IMR-90 (cell line): ENCODE data around the gene SPRED2. TPM values are rescaled to one million over a fixed set of nuclear protein-coding genes. Genes with fewer than 3 reads are reported as not detected.
A peak's percentile ranks its signal among the peaks of the same experiment; 100 is the strongest.

Experiments used
- ATAC-seq: fragments of 200-7000 bp; cut with Tn5 transposase; 2 replicates; pipeline ENCODE4 v1.9.1; 2020; ENCODE audit warnings: low read depth, mild to moderate bottlenecking, moderate library complexity
- BruUV-seq: library from RNA; stranded (reverse); fragments of 400-500 nt; replicated peaks from 2 replicates; lab custom pipeline; 2021; lab: Mats Ljungman, UMichigan
- CTCF ChIA-PET: fragments of 300-600 bp; formaldehyde crosslinking; extraction: SDS; loops from one replicate; lab custom pipeline; 2021; ENCODE audit warnings: antibody characterized with exemption; lab: Yijun Ruan, JAX
- POLR2A ChIA-PET: fragments of 300-600 bp; sonication (Branson Sonifier 250); formaldehyde crosslinking; loops from one replicate; lab custom pipeline; 2022; ENCODE audit warnings: antibody characterized with exemption; ENCODE audit not compliant: unreplicated experiment; lab: Charles Lee
- DNase-seq: peaks from one replicate; pipeline ENCODE4 v3.0.0; 2013
- H2AFZ ChIP-seq: replicated peaks from 2 replicates; pipeline ENCODE3; 2013; ENCODE audit warnings: low read length, mild to moderate bottlenecking; ENCODE audit not compliant: poor library complexity
- H2AK5ac ChIP-seq: 2 replicates; pipeline ENCODE4 v1.6.1; 2013; ENCODE audit warnings: low read depth, low read length, inconsistent platforms
- H2AK9ac ChIP-seq: replicated peaks from 2 replicates; pipeline ENCODE3; 2013; ENCODE audit warnings: mild to moderate bottlenecking, low read depth, low read length, moderate library complexity; ENCODE audit not compliant: poor library complexity
- H2BK120ac ChIP-seq: 2 replicates; pipeline ENCODE4 v1.6.1; 2013; ENCODE audit warnings: low read depth, low read length, inconsistent platforms
- H2BK15ac ChIP-seq: 3 replicates; pipeline ENCODE4 v1.6.1; 2013; ENCODE audit warnings: low read depth, low read length, inconsistent platforms
- H2BK20ac ChIP-seq: 2 replicates; pipeline ENCODE4 v1.6.1; 2013; ENCODE audit warnings: low read depth, mild to moderate bottlenecking, inconsistent platforms, low read length, moderate library complexity
- H2BK5ac ChIP-seq: 2 replicates; pipeline ENCODE4 v1.6.1; 2013; ENCODE audit warnings: mild to moderate bottlenecking, low read depth, low read length, inconsistent platforms; ENCODE audit not compliant: poor library complexity, severe bottlenecking
- H3K14ac ChIP-seq: replicated peaks from 2 replicates; pipeline ENCODE4 v1.6.1; 2013; ENCODE audit warnings: low read depth, low read length, inconsistent platforms
- H3K18ac ChIP-seq: 2 replicates; pipeline ENCODE4 v1.6.1; 2013; ENCODE audit warnings: low read depth, low read length, control low read depth
- H3K23ac ChIP-seq: 2 replicates; pipeline ENCODE4 v1.6.1; 2013; ENCODE audit warnings: low read depth, low read length, inconsistent platforms
- H3K27ac ChIP-seq: 2 replicates; pipeline ENCODE4 v1.5.1; 2013; ENCODE audit warnings: mild to moderate bottlenecking, control low read depth, low read length; ENCODE audit not compliant: insufficient read depth
- H3K27me3 ChIP-seq: 2 replicates; pipeline ENCODE4 v1.6.1; 2013; ENCODE audit warnings: low read length; ENCODE audit not compliant: control insufficient read depth, insufficient read depth
- H3K36me3 ChIP-seq: 2 replicates; pipeline ENCODE4 v1.6.1; 2013; ENCODE audit warnings: low read length, mixed read lengths; ENCODE audit not compliant: control insufficient read depth, insufficient read depth
- H3K4ac ChIP-seq: 2 replicates; pipeline ENCODE4 v1.6.1; 2013; ENCODE audit warnings: low read depth, low read length, inconsistent platforms
- H3K4me1 ChIP-seq: 2 replicates; pipeline ENCODE4 v1.6.1; 2013; ENCODE audit warnings: low read length, mixed read lengths; ENCODE audit not compliant: control insufficient read depth, insufficient read depth
- H3K4me2 ChIP-seq: 2 replicates; pipeline ENCODE4 v1.6.1; 2013; ENCODE audit warnings: low read depth, mild to moderate bottlenecking, control low read depth, low read length, moderate library complexity
- H3K4me3 ChIP-seq: 2 replicates; pipeline ENCODE4 v1.5.1; 2013; ENCODE audit warnings: low read depth, mild to moderate bottlenecking, control low read depth, low read length, moderate library complexity; ENCODE audit not compliant: insufficient read depth
- H3K56ac ChIP-seq: 2 replicates; pipeline ENCODE4 v1.6.1; 2013; ENCODE audit warnings: low read length, inconsistent platforms; ENCODE audit not compliant: insufficient read depth; ENCODE audit errors: extremely low read depth
- H3K79me1 ChIP-seq, 2 experiments: 2 replicates each; pipeline ENCODE4 v1.6.1; 2013; ENCODE audit warnings: low read length in 2 of 2, inconsistent platforms in 1 of 2, low read depth in 1 of 2
- H3K9ac ChIP-seq: 2 replicates; pipeline ENCODE4 v1.6.1; 2013; ENCODE audit warnings: low read depth, low read length, control low read depth
- H3K9me1 ChIP-seq: 2 replicates; pipeline ENCODE4 v1.6.1; 2013; ENCODE audit warnings: low read length, inconsistent platforms; ENCODE audit not compliant: insufficient read depth
- H3K9me3 ChIP-seq: 2 replicates; pipeline ENCODE4 v1.6.1; 2013; ENCODE audit warnings: low read length; ENCODE audit not compliant: control insufficient read depth, insufficient read depth
- H4K20me1 ChIP-seq: 2 replicates; pipeline ENCODE4 v1.6.1; 2013; ENCODE audit warnings: low read length, inconsistent platforms; ENCODE audit not compliant: insufficient read depth
- H4K5ac ChIP-seq: 2 replicates; pipeline ENCODE4 v1.6.1; 2013; ENCODE audit warnings: mild to moderate bottlenecking, low read depth, low read length, control low read depth
- H4K8ac ChIP-seq, 2 experiments: 2 replicates each; pipeline ENCODE4 v1.6.1; 2013; ENCODE audit warnings: low read depth in 2 of 2, low read length in 2 of 2, control low read depth in 1 of 2, inconsistent platforms in 1 of 2
- H4K91ac ChIP-seq: 2 replicates; pipeline ENCODE4 v1.6.1; 2013; ENCODE audit warnings: low read depth, low read length, inconsistent platforms; ENCODE audit not compliant: insufficient read depth
- BHLHE40 ChIP-seq: fragments of 150-350 bp; IDR thresholded peaks from 2 replicates; pipeline ENCODE4 v1.6.1; 2016; ENCODE audit warnings: mild to moderate bottlenecking, low read depth, low read length
- CEBPB ChIP-seq: IDR thresholded peaks from 2 replicates; pipeline ENCODE4 v1.6.1; 2012; ENCODE audit warnings: low read depth, low read length, improper control_type of control experiment
- FOS ChIP-seq: fragments of 150-350 bp; IDR thresholded peaks from 2 replicates; pipeline ENCODE4 v1.6.1; 2016; ENCODE audit warnings: low read depth, low read length
- MAFK ChIP-seq: IDR thresholded peaks from 2 replicates; pipeline ENCODE4 v1.6.1; 2012; ENCODE audit warnings: low read depth, low read length, improper control_type of control experiment
- MAZ ChIP-seq: IDR thresholded peaks from 2 replicates; pipeline ENCODE4 v1.6.1; 2012; ENCODE audit warnings: low read depth, mild to moderate bottlenecking, low read length, improper control_type of control experiment, moderate library complexity, borderline replicate concordance
- MXI1 ChIP-seq: IDR thresholded peaks from 2 replicates; pipeline ENCODE4 v1.6.1; 2012; ENCODE audit warnings: low read depth, mild to moderate bottlenecking, low read length, moderate library complexity, borderline replicate concordance
- NFE2L2 ChIP-seq: fragments of 150-350 bp; IDR thresholded peaks from 2 replicates; pipeline ENCODE4 v1.6.1; 2016; ENCODE audit warnings: low read depth, mild to moderate bottlenecking, low read length
- POLR2A ChIP-seq: IDR thresholded peaks from 2 replicates; pipeline ENCODE4 v1.6.1; 2012; ENCODE audit warnings: mild to moderate bottlenecking, low read depth, low read length
- RAD21 ChIP-seq: IDR thresholded peaks from 2 replicates; pipeline ENCODE4 v1.6.1; 2012; ENCODE audit warnings: low read length, improper control_type of control experiment
- RFX5 ChIP-seq: IDR thresholded peaks from 2 replicates; pipeline ENCODE4 v1.8.0; 2012; ENCODE audit warnings: low read depth, mild to moderate bottlenecking, low read length, moderate library complexity
- SMC3 ChIP-seq: fragments of 150-350 bp; IDR thresholded peaks from 2 replicates; pipeline ENCODE4 v1.6.1; 2016; ENCODE audit warnings: low read depth, mild to moderate bottlenecking, antibody characterized with exemption, low read length, moderate library complexity
- WGBS, 2 experiments: methylation state at CpG; one replicate each; pipeline versions ENCODE4 v1.1.5 to v1.1.7; 2013; ENCODE audit warnings: missing lambda C conversion rate in 2 of 2; ENCODE audit not compliant: insufficient read length in 1 of 2; ENCODE audit errors: extremely low coverage in 2 of 2; 5-methylcytosine and 5-hydroxymethylcytosine counted together
- dilution Hi-C: fragments of 300-500 bp; cut with HindIII; formaldehyde crosslinking; loops from one replicate; pipeline ENCODE4 v1.14.3; 2018; ENCODE audit warnings: low sequenced_read_pairs; ENCODE audit not compliant: unreplicated experiment
- in situ Hi-C: fragments of 300-500 bp; cut with MboI; formaldehyde crosslinking; loops from 3 replicates; pipeline ENCODE4 v1.14.3; 2019; ENCODE audit warnings: low sequenced_read_pairs, inconsistent platforms, mixed read lengths
- intact Hi-C: fragments of 100-400 bp; cut with micrococcal nuclease; formaldehyde crosslinking; loops from 2 replicates; pipeline ENCODE4 v1.10.0; 2022
- polyA plus RNA-seq, 3 experiments: library from polyadenylated mRNA; depleted of rRNA; stranded (reverse); fragments of >200 nt; gene quantifications; 2 replicates each; pipeline ENCODE4 v1.2.3, GENCODE V29; 2012; ENCODE audit warnings: low replicate concordance in 1 of 3
- total RNA-seq: library from RNA; depleted of rRNA; stranded (reverse); fragments of >200 nt; gene quantifications from 2 replicates; pipeline ENCODE4 v1.2.3, GENCODE V29; 2012
- TF ChIP-seq, protein P1 (sequence below): conservative IDR thresholded peaks from 2 replicates; pipeline ENCODE4 v1.5.1; 2012; ENCODE audit warnings: mild to moderate bottlenecking, low read depth, low read length, improper control_type of control experiment
- TF ChIP-seq, protein P2 (sequence below): fragments of 150-350 bp; IDR thresholded peaks from 2 replicates; pipeline ENCODE4 v1.6.1; 2017; ENCODE audit warnings: mild to moderate bottlenecking, antibody characterized with exemption, low read length, low read depth
- TF ChIP-seq, protein P3 (sequence below): fragments of 150-350 bp; IDR thresholded peaks from 2 replicates; pipeline ENCODE4 v1.6.1; 2016; ENCODE audit warnings: low read depth, mild to moderate bottlenecking, low read length, moderate library complexity, borderline replicate concordance

The SPRED2 gene
- total and polyA plus RNA-seq, 2 of the 4 experiments (the other 2 are of a cell fraction), result 4.8 to 18.7 TPM

DNA sequence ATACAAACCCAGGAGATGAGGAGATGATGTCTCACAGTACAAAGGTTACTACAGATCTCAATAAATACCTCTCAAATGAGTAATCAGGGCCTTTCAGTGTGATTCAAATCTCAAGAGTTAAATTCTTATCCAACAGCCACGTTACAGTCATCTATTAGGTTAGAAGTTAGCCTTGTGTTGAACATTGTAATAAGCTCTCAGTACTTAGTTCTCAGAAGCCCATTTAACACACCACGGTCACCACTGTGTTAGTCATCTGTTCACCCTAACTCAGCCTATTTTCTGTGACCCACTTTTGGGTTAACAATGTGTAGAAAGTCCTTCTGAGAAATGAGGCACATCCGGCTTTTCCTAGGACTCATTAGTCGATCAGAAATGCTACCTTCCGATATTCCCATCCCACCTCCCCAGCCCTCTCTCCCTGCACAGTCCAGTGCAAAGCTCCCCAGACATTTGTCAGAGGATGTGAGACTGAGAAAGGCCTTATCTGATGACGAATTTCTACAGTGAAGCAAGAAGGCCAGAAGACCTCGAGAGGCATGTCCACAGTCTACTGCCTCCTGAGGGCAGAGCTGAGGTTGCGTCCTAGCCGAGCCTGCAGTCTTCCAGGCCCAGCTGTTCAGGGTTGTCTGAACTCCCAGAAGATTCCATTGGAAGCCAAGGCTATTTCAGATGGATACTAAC lies 112.2 kb downstream of the SPRED2 start:
- Histone ChIP-seq H2AK5ac (peak overlapping the region; percentile 35), H2AFZ (peak overlapping the region; percentile 44), H2BK5ac (peak overlapping the region; percentile 87), H4K20me1 (peaks cover 8% of the 10 kb centered on the region; the same call in 1 of the 2 replicates), H2BK15ac (peak overlapping the region; percentile 82; the same call in 2 of the 3 replicates), H3K9me1 (peaks cover 20% of the 10 kb centered on the region), H4K5ac (peak overlapping the region; percentile 90), H3K56ac (peak overlapping the region; percentile 65; the same call in 1 of the 2 replicates), H3K4me1 (peaks cover 22% of the 10 kb centered on the region), H3K9me3 (no peaks in the 10 kb centered on the region), H3K4ac (peak overlapping the region; percentile 78), H3K14ac (peak overlapping the region; percentile 59; the same call in 1 of the 2 replicates), H3K9ac (peak overlapping the region; percentile 10), H2AK9ac (peak overlapping the region; percentile 43), H3K79me1 (peaks cover 26 to 50% of the 10 kb centered on the region in 2 experiments), H3K23ac (peak overlapping the region; percentile 37), H3K4me2 (peak overlapping the region; percentile 79), H3K36me3 (peaks cover 11% of the 10 kb centered on the region), H4K91ac (peak overlapping the region; percentile 75), H2BK20ac (peak overlapping the region; percentile 51), H2BK120ac (peak overlapping the region; percentile 80), H3K27ac (peak overlapping the region; percentile 88), H4K8ac (peak overlapping the region; percentile 49 to 90), H3K18ac (peak overlapping the region; percentile 67), H3K27me3 (no peaks in the 10 kb centered on the region), H3K4me3 (peak overlapping the region; percentile 23; the same call in 1 of the 2 replicates)
- ChIA-PET CTCF (interaction anchor here (0.6 to 1.7 kb wide), 8 partner anchors 8 to 46 kb away, joined by 3 to 4 read pairs (median 3); no protein-coding TSS in a partner anchor), POLR2A (no interaction called here)
- in situ Hi-C loops (no loop called here), intact Hi-C loops (loop anchor here (1.0 to 5.0 kb wide), 3 partner anchors 37 to 233 kb away; partner anchors contain the start of gene SPRED2), dilution Hi-C loops (no loop called here)
- ATAC-seq, result peak; percentile 83
- DNase-seq, result peak; percentile 98
- no TSS peak for BruUV-seq
- WGBS, 2 experiments, result no CpG with 5 or more reads among the region's 9 CpGs
- TF ChIP-seq BHLHE40, result no peak
- TF ChIP-seq CEBPB, result peak; percentile 95
- TF ChIP-seq POLR2A, result peak; percentile 38
- peak; percentile 78 for TF ChIP-seq FOS
- TF ChIP-seq, protein P1, sequence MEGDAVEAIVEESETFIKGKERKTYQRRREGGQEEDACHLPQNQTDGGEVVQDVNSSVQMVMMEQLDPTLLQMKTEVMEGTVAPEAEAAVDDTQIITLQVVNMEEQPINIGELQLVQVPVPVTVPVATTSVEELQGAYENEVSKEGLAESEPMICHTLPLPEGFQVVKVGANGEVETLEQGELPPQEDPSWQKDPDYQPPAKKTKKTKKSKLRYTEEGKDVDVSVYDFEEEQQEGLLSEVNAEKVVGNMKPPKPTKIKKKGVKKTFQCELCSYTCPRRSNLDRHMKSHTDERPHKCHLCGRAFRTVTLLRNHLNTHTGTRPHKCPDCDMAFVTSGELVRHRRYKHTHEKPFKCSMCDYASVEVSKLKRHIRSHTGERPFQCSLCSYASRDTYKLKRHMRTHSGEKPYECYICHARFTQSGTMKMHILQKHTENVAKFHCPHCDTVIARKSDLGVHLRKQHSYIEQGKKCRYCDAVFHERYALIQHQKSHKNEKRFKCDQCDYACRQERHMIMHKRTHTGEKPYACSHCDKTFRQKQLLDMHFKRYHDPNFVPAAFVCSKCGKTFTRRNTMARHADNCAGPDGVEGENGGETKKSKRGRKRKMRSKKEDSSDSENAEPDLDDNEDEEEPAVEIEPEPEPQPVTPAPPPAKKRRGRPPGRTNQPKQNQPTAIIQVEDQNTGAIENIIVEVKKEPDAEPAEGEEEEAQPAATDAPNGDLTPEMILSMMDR, result peak; percentile 71
- TF ChIP-seq RFX5, result no peak
- peak; percentile 55; the same call in 1 of the 2 replicates for TF ChIP-seq MAZ
- TF ChIP-seq MAFK, result peak; percentile 35; the same call in 1 of the 2 replicates
- no peak for TF ChIP-seq NFE2L2
- TF ChIP-seq, protein P2, sequence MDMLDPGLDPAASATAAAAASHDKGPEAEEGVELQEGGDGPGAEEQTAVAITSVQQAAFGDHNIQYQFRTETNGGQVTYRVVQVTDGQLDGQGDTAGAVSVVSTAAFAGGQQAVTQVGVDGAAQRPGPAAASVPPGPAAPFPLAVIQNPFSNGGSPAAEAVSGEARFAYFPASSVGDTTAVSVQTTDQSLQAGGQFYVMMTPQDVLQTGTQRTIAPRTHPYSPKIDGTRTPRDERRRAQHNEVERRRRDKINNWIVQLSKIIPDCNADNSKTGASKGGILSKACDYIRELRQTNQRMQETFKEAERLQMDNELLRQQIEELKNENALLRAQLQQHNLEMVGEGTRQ, result no peak
- TF ChIP-seq MXI1, result no peak
- TF ChIP-seq, protein P3, sequence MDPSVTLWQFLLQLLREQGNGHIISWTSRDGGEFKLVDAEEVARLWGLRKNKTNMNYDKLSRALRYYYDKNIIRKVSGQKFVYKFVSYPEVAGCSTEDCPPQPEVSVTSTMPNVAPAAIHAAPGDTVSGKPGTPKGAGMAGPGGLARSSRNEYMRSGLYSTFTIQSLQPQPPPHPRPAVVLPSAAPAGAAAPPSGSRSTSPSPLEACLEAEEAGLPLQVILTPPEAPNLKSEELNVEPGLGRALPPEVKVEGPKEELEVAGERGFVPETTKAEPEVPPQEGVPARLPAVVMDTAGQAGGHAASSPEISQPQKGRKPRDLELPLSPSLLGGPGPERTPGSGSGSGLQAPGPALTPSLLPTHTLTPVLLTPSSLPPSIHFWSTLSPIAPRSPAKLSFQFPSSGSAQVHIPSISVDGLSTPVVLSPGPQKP, result no peak
- peak; percentile 67 for TF ChIP-seq RAD21
- TF ChIP-seq SMC3, result peak; percentile 53
